GM12878 (cell line): ENCODE results near the gene CCSER2. TPM values are rescaled to one million over a fixed set of nuclear protein-coding genes. Genes with fewer than 3 reads are reported as not detected.

ENCODE experiments used
- BACH1 ChIP-seq: fragments of 450-650 bp; IDR thresholded peaks from 2 replicates; pipeline ENCODE4 v1.6.1; 2017; ENCODE audit warnings: mild to moderate bottlenecking, borderline replicate concordance
- CBX5 ChIP-seq: sonication (generic); IDR thresholded peaks from 2 replicates; pipeline ENCODE4 v1.6.1; 2016; ENCODE audit warnings: low read depth, moderate library complexity, mild to moderate bottlenecking, inconsistent platforms
- CHD1 ChIP-seq: IDR thresholded peaks from 2 replicates; pipeline ENCODE4 v1.6.1; 2012; ENCODE audit warnings: low read depth, low read length, improper control_type of control experiment
- CHD4 ChIP-seq: fragments of 200-600 bp; sonication (generic); IDR thresholded peaks from 2 replicates; pipeline ENCODE4 v1.6.1; 2016; ENCODE audit warnings: mild to moderate bottlenecking
- EP300 ChIP-seq, 2 experiments: fragments of 150-350 bp in 1 of 2; IDR thresholded peaks; 2 replicates each; pipeline ENCODE4 v1.6.1; 2011 to 2012; ENCODE audit warnings: low read depth in 2 of 2, low read length in 2 of 2, borderline replicate concordance in 1 of 2, improper control_type of control experiment in 1 of 2, inconsistent platforms in 1 of 2; ENCODE audit not compliant: control insufficient read depth in 1 of 2
- FOS ChIP-seq: IDR thresholded peaks from 3 replicates; pipeline ENCODE4 v1.6.1; 2011; ENCODE audit warnings: borderline replicate concordance; ENCODE audit not compliant: insufficient read length; ENCODE audit errors: extremely low read depth
- HCFC1 ChIP-seq: fragments of 150-350 bp; IDR thresholded peaks from 2 replicates; pipeline ENCODE4 v1.6.1; 2014; ENCODE audit warnings: low read length
- HDAC6 ChIP-seq: fragments of 200-600 bp; sonication (generic); IDR thresholded peaks from one replicate; pipeline ENCODE4 v1.8.0; 2017; ENCODE audit warnings: antibody characterized with exemption; ENCODE audit not compliant: unreplicated experiment
- JUND ChIP-seq: IDR thresholded peaks from 2 replicates; pipeline ENCODE4 v1.6.1; 2012; ENCODE audit warnings: low read depth, mild to moderate bottlenecking, low read length, improper control_type of control experiment, moderate library complexity
- KAT2A ChIP-seq: conservative IDR thresholded peaks from 2 replicates; pipeline ENCODE4 v1.6.1; 2011; ENCODE audit warnings: low read depth, low read length; ENCODE audit not compliant: control insufficient read depth
- MTA2 ChIP-seq: fragments of 450-650 bp; IDR thresholded peaks from 2 replicates; pipeline ENCODE4 v1.6.1; 2016; ENCODE audit warnings: low read depth, mild to moderate bottlenecking, moderate library complexity
- NBN ChIP-seq: fragments of 450-650 bp; IDR thresholded peaks from 2 replicates; pipeline ENCODE4 v1.6.1; 2016
- NR2C2 ChIP-seq: IDR thresholded peaks from 2 replicates; pipeline ENCODE4 v1.6.1; 2011; ENCODE audit warnings: borderline replicate concordance, low read depth; ENCODE audit not compliant: control insufficient read depth, insufficient read length
- RUNX3 ChIP-seq: IDR thresholded peaks from 2 replicates; pipeline ENCODE4 v1.6.1; 2012; ENCODE audit warnings: low read length, inconsistent platforms
- STAT1 ChIP-seq: fragments of 450-650 bp; conservative IDR thresholded peaks from 2 replicates; pipeline ENCODE4 v1.6.1; 2014; ENCODE audit warnings: antibody characterized with exemption, mild to moderate bottlenecking
- TCF7 ChIP-seq: IDR thresholded peaks from 2 replicates; pipeline ENCODE4 v1.6.1; 2014; ENCODE audit warnings: antibody characterized with exemption, borderline replicate concordance
- WRNIP1 ChIP-seq: IDR thresholded peaks from 2 replicates; pipeline ENCODE4 v1.6.1; 2011; ENCODE audit warnings: low read depth, low read length, improper control_type of control experiment, borderline replicate concordance
- YBX1 ChIP-seq: fragments of 450-650 bp; IDR thresholded peaks from 2 replicates; pipeline ENCODE4 v1.6.1; 2016; ENCODE audit warnings: antibody characterized with exemption
- ZBED1 ChIP-seq: IDR thresholded peaks from 2 replicates; pipeline ENCODE4 v1.6.1; 2016; ENCODE audit warnings: borderline replicate concordance
- ZNF274 ChIP-seq: IDR thresholded peaks from one replicate; pipeline ENCODE4 v1.8.0; 2011; ENCODE audit not compliant: insufficient read length, insufficient read depth
- polyA plus RNA-seq, 11 experiments: library from polyadenylated mRNA; depleted of rRNA in 4 of 11; unstranded in 6 of 11; stranded (reverse) in 5 of 11; fragments of >200 nt; fragmentation: Nextera tagmentation in 4 of 11; fragmentation: Illumina TruSeq in 1 of 11; extraction: Ambion mirVana in 4 of 11; extraction: Trizol in 1 of 11; gene quantifications; 1 replicate in 1 of 11; 2 replicates in 10 of 11; pipeline versions ENCODE4 v1.2.1 to v1.2.3, GENCODE V29; 2011 to 2016; ENCODE audit warnings: inconsistent platforms in 2 of 11, missing spikeins in 2 of 11, low read depth in 1 of 11
- total RNA-seq, 4 experiments: library from RNA; depleted of rRNA in 3 of 4; stranded (reverse); fragments of >200 nt in 3 of 4; fragmentation: Illumina TruSeq in 1 of 4; extraction: Trizol in 1 of 4; gene quantifications; 2 replicates each; pipeline versions ENCODE4 v1.2.1 to v1.2.3, GENCODE V29; 2013 to 2021
- TF ChIP-seq, protein P1 (sequence below): fragments of 450-650 bp; IDR thresholded peaks from 2 replicates; pipeline ENCODE4 v1.6.1; 2017; ENCODE audit warnings: mild to moderate bottlenecking, moderate library complexity
- TF ChIP-seq, protein P2 (sequence below): IDR thresholded peaks from 2 replicates; pipeline ENCODE4 v1.6.1; 2012; ENCODE audit warnings: low read depth, low read length, improper control_type of control experiment
- TF ChIP-seq, protein P3 (sequence below): IDR thresholded peaks from 2 replicates; pipeline ENCODE4 v1.6.1; 2012; ENCODE audit warnings: mild to moderate bottlenecking, low read depth, low read length
- TF ChIP-seq, protein P4 (sequence below): fragments of 450-650 bp; IDR thresholded peaks from 2 replicates; pipeline ENCODE4 v1.6.1; 2016; ENCODE audit warnings: mild to moderate bottlenecking

Gene CCSER2
- total and polyA plus RNA-seq, 10 of the 15 experiments (the other 5 are each of a cell fraction or from before 2014, with no cell fraction given): 4.7 to 18.8 (median 13.2) TPM

DNA sequence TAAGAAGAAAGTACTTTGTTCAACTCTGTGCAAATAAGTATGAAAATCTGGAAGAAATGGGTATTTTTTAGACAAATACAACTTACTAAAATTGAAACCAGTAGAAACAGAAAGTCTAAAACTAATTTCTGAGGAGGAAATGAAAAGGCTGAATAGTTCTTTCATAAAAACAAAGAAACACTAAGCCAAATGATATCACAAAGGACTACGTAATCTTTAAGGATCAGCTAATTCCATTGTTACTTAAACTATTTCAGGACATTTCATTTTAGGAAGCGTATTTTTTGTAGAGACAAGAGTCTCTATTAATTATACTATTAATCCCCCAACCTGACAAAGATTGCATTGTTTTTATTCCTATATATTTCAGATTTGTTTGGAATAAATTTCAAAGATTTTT is 11.2 kb upstream of the CCSER2 start (continued):
- TF ChIP-seq WRNIP1: no peak
- TF ChIP-seq, protein P1, sequence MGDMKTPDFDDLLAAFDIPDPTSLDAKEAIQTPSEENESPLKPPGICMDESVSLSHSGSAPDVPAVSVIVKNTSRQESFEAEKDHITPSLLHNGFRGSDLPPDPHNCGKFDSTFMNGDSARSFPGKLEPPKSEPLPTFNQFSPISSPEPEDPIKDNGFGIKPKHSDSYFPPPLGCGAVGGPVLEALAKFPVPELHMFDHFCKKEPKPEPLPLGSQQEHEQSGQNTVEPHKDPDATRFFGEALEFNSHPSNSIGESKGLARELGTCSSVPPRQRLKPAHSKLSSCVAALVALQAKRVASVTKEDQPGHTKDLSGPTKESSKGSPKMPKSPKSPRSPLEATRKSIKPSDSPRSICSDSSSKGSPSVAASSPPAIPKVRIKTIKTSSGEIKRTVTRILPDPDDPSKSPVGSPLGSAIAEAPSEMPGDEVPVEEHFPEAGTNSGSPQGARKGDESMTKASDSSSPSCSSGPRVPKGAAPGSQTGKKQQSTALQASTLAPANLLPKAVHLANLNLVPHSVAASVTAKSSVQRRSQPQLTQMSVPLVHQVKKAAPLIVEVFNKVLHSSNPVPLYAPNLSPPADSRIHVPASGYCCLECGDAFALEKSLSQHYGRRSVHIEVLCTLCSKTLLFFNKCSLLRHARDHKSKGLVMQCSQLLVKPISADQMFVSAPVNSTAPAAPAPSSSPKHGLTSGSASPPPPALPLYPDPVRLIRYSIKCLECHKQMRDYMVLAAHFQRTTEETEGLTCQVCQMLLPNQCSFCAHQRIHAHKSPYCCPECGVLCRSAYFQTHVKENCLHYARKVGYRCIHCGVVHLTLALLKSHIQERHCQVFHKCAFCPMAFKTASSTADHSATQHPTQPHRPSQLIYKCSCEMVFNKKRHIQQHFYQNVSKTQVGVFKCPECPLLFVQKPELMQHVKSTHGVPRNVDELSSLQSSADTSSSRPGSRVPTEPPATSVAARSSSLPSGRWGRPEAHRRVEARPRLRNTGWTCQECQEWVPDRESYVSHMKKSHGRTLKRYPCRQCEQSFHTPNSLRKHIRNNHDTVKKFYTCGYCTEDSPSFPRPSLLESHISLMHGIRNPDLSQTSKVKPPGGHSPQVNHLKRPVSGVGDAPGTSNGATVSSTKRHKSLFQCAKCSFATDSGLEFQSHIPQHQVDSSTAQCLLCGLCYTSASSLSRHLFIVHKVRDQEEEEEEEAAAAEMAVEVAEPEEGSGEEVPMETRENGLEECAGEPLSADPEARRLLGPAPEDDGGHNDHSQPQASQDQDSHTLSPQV: no peak
- no peak for TF ChIP-seq ZNF274
- peak; percentile 51; the same call in 1 of the 2 replicates for TF ChIP-seq NBN
- TF ChIP-seq EP300 (IDR thresholded peaks at IDR 0.05; ENCODE audit: borderline replicate concordance in 1 of 2, control insufficient read depth in 1 of 2, low read depth in 2 of 2, low read length in 2 of 2): peak; percentile 44 to 72; a peak in 3 of 4 replicates
- peak; percentile 78 for TF ChIP-seq MTA2
- TF ChIP-seq STAT1: no peak
- TF ChIP-seq CHD4: no peak
- no peak for TF ChIP-seq HCFC1
- no peak for TF ChIP-seq FOS
- no peak for TF ChIP-seq CBX5
- TF ChIP-seq, protein P2, sequence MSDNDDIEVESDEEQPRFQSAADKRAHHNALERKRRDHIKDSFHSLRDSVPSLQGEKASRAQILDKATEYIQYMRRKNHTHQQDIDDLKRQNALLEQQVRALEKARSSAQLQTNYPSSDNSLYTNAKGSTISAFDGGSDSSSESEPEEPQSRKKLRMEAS: no peak
- TF ChIP-seq RUNX3: peak; percentile 46; the same call in 1 of the 2 replicates
- no peak for TF ChIP-seq CHD1
- TF ChIP-seq NR2C2: no peak
- TF ChIP-seq, protein P3, sequence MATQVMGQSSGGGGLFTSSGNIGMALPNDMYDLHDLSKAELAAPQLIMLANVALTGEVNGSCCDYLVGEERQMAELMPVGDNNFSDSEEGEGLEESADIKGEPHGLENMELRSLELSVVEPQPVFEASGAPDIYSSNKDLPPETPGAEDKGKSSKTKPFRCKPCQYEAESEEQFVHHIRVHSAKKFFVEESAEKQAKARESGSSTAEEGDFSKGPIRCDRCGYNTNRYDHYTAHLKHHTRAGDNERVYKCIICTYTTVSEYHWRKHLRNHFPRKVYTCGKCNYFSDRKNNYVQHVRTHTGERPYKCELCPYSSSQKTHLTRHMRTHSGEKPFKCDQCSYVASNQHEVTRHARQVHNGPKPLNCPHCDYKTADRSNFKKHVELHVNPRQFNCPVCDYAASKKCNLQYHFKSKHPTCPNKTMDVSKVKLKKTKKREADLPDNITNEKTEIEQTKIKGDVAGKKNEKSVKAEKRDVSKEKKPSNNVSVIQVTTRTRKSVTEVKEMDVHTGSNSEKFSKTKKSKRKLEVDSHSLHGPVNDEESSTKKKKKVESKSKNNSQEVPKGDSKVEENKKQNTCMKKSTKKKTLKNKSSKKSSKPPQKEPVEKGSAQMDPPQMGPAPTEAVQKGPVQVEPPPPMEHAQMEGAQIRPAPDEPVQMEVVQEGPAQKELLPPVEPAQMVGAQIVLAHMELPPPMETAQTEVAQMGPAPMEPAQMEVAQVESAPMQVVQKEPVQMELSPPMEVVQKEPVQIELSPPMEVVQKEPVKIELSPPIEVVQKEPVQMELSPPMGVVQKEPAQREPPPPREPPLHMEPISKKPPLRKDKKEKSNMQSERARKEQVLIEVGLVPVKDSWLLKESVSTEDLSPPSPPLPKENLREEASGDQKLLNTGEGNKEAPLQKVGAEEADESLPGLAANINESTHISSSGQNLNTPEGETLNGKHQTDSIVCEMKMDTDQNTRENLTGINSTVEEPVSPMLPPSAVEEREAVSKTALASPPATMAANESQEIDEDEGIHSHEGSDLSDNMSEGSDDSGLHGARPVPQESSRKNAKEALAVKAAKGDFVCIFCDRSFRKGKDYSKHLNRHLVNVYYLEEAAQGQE: no peak
- TF ChIP-seq HDAC6: no peak
- no peak for TF ChIP-seq TCF7
- no peak; the same call in 1 of the 2 replicates for TF ChIP-seq BACH1
- TF ChIP-seq YBX1: no peak
- no peak for TF ChIP-seq ZBED1
- TF ChIP-seq, protein P4, sequence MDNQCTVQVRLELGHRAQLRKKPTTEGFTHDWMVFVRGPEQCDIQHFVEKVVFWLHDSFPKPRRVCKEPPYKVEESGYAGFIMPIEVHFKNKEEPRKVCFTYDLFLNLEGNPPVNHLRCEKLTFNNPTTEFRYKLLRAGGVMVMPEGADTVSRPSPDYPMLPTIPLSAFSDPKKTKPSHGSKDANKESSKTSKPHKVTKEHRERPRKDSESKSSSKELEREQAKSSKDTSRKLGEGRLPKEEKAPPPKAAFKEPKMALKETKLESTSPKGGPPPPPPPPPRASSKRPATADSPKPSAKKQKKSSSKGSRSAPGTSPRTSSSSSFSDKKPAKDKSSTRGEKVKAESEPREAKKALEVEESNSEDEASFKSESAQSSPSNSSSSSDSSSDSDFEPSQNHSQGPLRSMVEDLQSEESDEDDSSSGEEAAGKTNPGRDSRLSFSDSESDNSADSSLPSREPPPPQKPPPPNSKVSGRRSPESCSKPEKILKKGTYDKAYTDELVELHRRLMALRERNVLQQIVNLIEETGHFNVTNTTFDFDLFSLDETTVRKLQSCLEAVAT: no peak
- no peak for TF ChIP-seq KAT2A
- TF ChIP-seq JUND: no peak
